HFF-Myc (cell line): Measurements from ENCODE around the gene MOCOS.
A peak's percentile ranks its signal among the peaks of the same experiment; 100 is the strongest.

ENCODE experiments used
- DNase-seq: peaks from one replicate; pipeline ENCODE4 v3.0.0-alpha.2; 2011; ENCODE audit warnings: low read depth; ENCODE audit errors: extremely low read depth
- H3K4me3 ChIP-seq: replicated peaks from 2 replicates; pipeline ENCODE4 v1.5.1; 2011; ENCODE audit warnings: low read depth, mild to moderate bottlenecking, control low read depth, low read length
- CTCF ChIP-seq: IDR thresholded peaks from 2 replicates; pipeline ENCODE4 v1.5.1; 2012; ENCODE audit warnings: mild to moderate bottlenecking, low read depth, low read length, control low read depth; ENCODE audit errors: missing control alignments

The MOCOS gene

GRCh38 chr18:36183987-36184386 is 3.3 kb upstream of the MOCOS start:
- DNase-seq, result no peak
- H3K4me3 ChIP-seq, result no peak overlapping the region
- no peak for TF ChIP-seq CTCF

- H3K4me3 ChIP-seq, result no peak overlapping the region
Observed at GRCh38 chr18:36185157-36185556, 2.1 kb upstream of the MOCOS start.

GRCh38 chr18:36185901-36186460 is 1.3 kb upstream of the MOCOS start:
- peak overlapping the region; percentile 60 for H3K4me3 ChIP-seq
- no peak for TF ChIP-seq CTCF
- DNase-seq, result no peak

More at GRCh38 chr18:36185157-36185556, 2.1 kb upstream of the MOCOS start:
- DNase-seq, result no peak
- TF ChIP-seq CTCF, result no peak

GRCh38 chr18:36186461-36187192 is 670 bp upstream of the MOCOS start:
- TF ChIP-seq CTCF, result no peak
- peak overlapping the region; percentile 60 for H3K4me3 ChIP-seq
- DNase-seq, result no peak

- DNase-seq, result no peak
- peak overlapping the region; percentile 60 for H3K4me3 ChIP-seq
- no peak for TF ChIP-seq CTCF
Observed at GRCh38 chr18:36187826-36188721, 777 bp downstream of the MOCOS start.

GRCh38 chr18:36188916-36189315 is 1.6 kb downstream of the MOCOS start:
- no peak for TF ChIP-seq CTCF
- H3K4me3 ChIP-seq, result no peak overlapping the region
- DNase-seq, result no peak
